OCI-LY3 (cell line): ENCODE data around the gene USP31.

Experiments
- EZH2phosphoT487 ChIP-seq: fragments of 200-600 bp; shearing (Covaris generic); IDR thresholded peaks from 2 replicates; pipeline ENCODE4 v1.6.1; 2018; ENCODE audit warnings: antibody characterized with exemption, mixed run types, low read depth
- TF ChIP-seq, protein P1 (sequence below): fragments of 200-600, 300-600 bp; sonication (generic); IDR thresholded peaks from 2 replicates; pipeline ENCODE4 v1.5.1; 2014; ENCODE audit warnings: antibody characterized with exemption, low read length, low read depth

DNA sequence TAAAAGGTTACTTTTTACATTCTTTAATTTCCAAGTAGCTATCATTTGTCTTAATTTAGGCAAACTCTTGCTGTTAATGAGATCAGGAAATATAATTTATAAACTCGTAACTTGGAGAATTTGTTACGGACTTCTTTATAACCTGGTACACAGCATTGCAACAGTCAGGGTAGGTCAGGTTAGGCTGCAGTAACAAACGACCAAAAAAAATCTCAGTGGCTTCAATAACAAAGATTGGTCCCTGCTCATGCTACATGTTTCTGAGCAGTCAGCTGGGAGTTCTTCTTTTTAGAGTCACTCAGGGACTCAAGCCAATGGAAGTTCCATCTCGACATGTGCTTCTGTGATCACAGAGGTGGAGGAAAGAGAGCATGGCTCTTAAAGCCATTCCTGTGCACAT lies 110.1 kb downstream of the USP31 start:
- TF ChIP-seq, protein P1, sequence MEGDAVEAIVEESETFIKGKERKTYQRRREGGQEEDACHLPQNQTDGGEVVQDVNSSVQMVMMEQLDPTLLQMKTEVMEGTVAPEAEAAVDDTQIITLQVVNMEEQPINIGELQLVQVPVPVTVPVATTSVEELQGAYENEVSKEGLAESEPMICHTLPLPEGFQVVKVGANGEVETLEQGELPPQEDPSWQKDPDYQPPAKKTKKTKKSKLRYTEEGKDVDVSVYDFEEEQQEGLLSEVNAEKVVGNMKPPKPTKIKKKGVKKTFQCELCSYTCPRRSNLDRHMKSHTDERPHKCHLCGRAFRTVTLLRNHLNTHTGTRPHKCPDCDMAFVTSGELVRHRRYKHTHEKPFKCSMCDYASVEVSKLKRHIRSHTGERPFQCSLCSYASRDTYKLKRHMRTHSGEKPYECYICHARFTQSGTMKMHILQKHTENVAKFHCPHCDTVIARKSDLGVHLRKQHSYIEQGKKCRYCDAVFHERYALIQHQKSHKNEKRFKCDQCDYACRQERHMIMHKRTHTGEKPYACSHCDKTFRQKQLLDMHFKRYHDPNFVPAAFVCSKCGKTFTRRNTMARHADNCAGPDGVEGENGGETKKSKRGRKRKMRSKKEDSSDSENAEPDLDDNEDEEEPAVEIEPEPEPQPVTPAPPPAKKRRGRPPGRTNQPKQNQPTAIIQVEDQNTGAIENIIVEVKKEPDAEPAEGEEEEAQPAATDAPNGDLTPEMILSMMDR: no peak
- TF ChIP-seq EZH2phosphoT487: no peak
